ENCODE measurements around the gene DGKG. TPM values are rescaled to one million over a fixed set of nuclear protein-coding genes. Genes with fewer than 3 reads are reported as not detected.

Gene DGKG
- total RNA-seq, 4 donors from 2014 or later = 0.70 to 13.2 (median 5.9) TPM

GRCh38 chr3:186180891-186181481 lies 181.0 kb downstream of the DGKG start:
- H3K4me3 ChIP-seq = no peak overlapping the region
- no peak for TF ChIP-seq CTCF (IDR thresholded peaks at IDR 0.05)
- TF ChIP-seq POLR2A (IDR thresholded peaks at IDR 0.05) = no peak
- H3K27me3 ChIP-seq = no peaks in the 10 kb centered on the region
- no peaks in the 10 kb centered on the region for H3K36me3 ChIP-seq
- H3K4me1 ChIP-seq = no peaks in the 10 kb centered on the region
- DNase-seq = no peak
- no peaks in the 10 kb centered on the region for H3K9me3 ChIP-seq
- no peak overlapping the region for H3K27ac ChIP-seq

GRCh38 chr3:186180151-186180550 lies 181.9 kb downstream of the DGKG start:
- Histone ChIP-seq H3K27me3 (no peaks in the 10 kb centered on the region), H3K4me3 (no peak overlapping the region)

GRCh38 chr3:186178412-186178811 lies 183.6 kb downstream of the DGKG start:
- Histone ChIP-seq H3K27me3 (no peaks in the 10 kb centered on the region), H3K4me1 (no peaks in the 10 kb centered on the region), H3K4me3 (no peak overlapping the region), H3K27ac (no peak overlapping the region), H3K36me3 (no peaks in the 10 kb centered on the region), H3K9me3 (no peaks in the 10 kb centered on the region)
- DNase-seq = no peak
- TF ChIP-seq POLR2A (IDR thresholded peaks at IDR 0.05) (no peak), CTCF (IDR thresholded peaks at IDR 0.05) (no peak)

More at GRCh38 chr3:186180151-186180550, 181.9 kb downstream of the DGKG start:
- DNase-seq = no peak
- H3K9me3 ChIP-seq = no peaks in the 10 kb centered on the region
- H3K4me1 ChIP-seq = no peaks in the 10 kb centered on the region
- no peak overlapping the region for H3K27ac ChIP-seq
- no peak for TF ChIP-seq CTCF (IDR thresholded peaks at IDR 0.05)
- TF ChIP-seq POLR2A (IDR thresholded peaks at IDR 0.05) = no peak
- no peaks in the 10 kb centered on the region for H3K36me3 ChIP-seq

- H3K4me1 ChIP-seq = no peaks in the 10 kb centered on the region
- H3K27me3 ChIP-seq = no peaks in the 10 kb centered on the region
- H3K36me3 ChIP-seq = no peaks in the 10 kb centered on the region
- no peak overlapping the region for H3K27ac ChIP-seq
- no peak for TF ChIP-seq CTCF (IDR thresholded peaks at IDR 0.05)
- no peak for TF ChIP-seq POLR2A (IDR thresholded peaks at IDR 0.05)
- no peak overlapping the region for H3K4me3 ChIP-seq
- no peak for DNase-seq
- no peaks in the 10 kb centered on the region for H3K9me3 ChIP-seq
Observed at GRCh38 chr3:186176373-186176990, 185.6 kb downstream of the DGKG start.

GRCh38 chr3:186173224-186173815 lies 188.7 kb downstream of the DGKG start:
- Histone ChIP-seq H3K27ac (no peak overlapping the region), H3K4me3 (no peak overlapping the region), H3K9me3 (no peaks in the 10 kb centered on the region), H3K27me3 (no peaks in the 10 kb centered on the region), H3K4me1 (no peaks in the 10 kb centered on the region), H3K36me3 (no peaks in the 10 kb centered on the region)
- DNase-seq = no peak
- TF ChIP-seq CTCF (IDR thresholded peaks at IDR 0.05) = no peak
- no peak for TF ChIP-seq POLR2A (IDR thresholded peaks at IDR 0.05)

Data from Peyer's patch (tissue), 4 donors.